CD4-positive, alpha-beta T cell (primary cell): ENCODE measurements around the gene AFF2. TPM values are rescaled to one million over a fixed set of nuclear protein-coding genes. Genes with fewer than 3 reads are reported as not detected.

ENCODE experiments used
- ATAC-seq: fragments of 200-7000 bp; cut with Tn5 transposase; one replicate; pipeline ENCODE4 v1.10.0; 2022; ENCODE audit warnings: mild to moderate bottlenecking; ENCODE audit not compliant: poor library complexity
- CTCF ChIA-PET: fragments of 350-600 bp; sonication (Branson Sonifier 250); formaldehyde crosslinking; loops from one replicate; lab custom pipeline; 2021; ENCODE audit warnings: antibody characterized with exemption, inconsistent platforms; lab: Charles Lee
- POLR2A ChIA-PET: fragments of 350-600 bp; sonication (Branson Sonifier 250); formaldehyde crosslinking; loops from one replicate; lab custom pipeline; 2021; ENCODE audit warnings: antibody characterized with exemption, inconsistent platforms; lab: Charles Lee
- DNase-seq, 14 experiments: peaks; one replicate each; pipeline ENCODE4 v3.0.0-alpha.2; 2013 to 2020; ENCODE audit warnings: mixed read lengths in 2 of 14
- H3K27ac ChIP-seq, 2 donors: one replicate each; pipeline versions ENCODE4 v1.5.1 to v1.7.0; 2013; ENCODE audit warnings: low read length in 2 of 2, low read depth in 1 of 2, mild to moderate bottlenecking in 1 of 2
- H3K27me3 ChIP-seq, 2 experiments: 1 replicate in 1 of 2; 2 replicates in 1 of 2; pipeline versions ENCODE4 v1.6.1 to v1.7.0; 2013; ENCODE audit warnings: low read length in 2 of 2, control low read depth in 1 of 2, mild to moderate bottlenecking in 1 of 2, moderate library complexity in 1 of 2; ENCODE audit not compliant: insufficient read depth in 2 of 2, control insufficient read depth in 1 of 2
- H3K36me3 ChIP-seq: one replicate; pipeline ENCODE4 v1.6.1; 2013; ENCODE audit warnings: low read length, control low read depth; ENCODE audit not compliant: insufficient read depth
- H3K4me1 ChIP-seq: one replicate; pipeline ENCODE4 v1.6.1; 2013; ENCODE audit warnings: low read length, control low read depth; ENCODE audit not compliant: insufficient read depth
- H3K4me3 ChIP-seq: one replicate; pipeline ENCODE4 v1.5.1; 2013; ENCODE audit warnings: mild to moderate bottlenecking, low read length, moderate library complexity
- H3K9me3 ChIP-seq, 2 experiments: 1 replicate in 1 of 2; 2 replicates in 1 of 2; pipeline versions ENCODE4 v1.6.1 to v1.7.0; 2013; ENCODE audit warnings: low read length in 2 of 2, mild to moderate bottlenecking in 2 of 2, control low read depth in 1 of 2, moderate library complexity in 1 of 2; ENCODE audit not compliant: control insufficient read depth in 1 of 2, insufficient read depth in 1 of 2
- H3K27ac Mint-ChIP-seq: one replicate; pipeline ENCODE4 v1.8.0; 2020; ENCODE audit warnings: mixed read lengths
- H3K27me3 Mint-ChIP-seq: one replicate; pipeline ENCODE4 v1.8.0; 2021; ENCODE audit warnings: mixed read lengths
- H3K36me3 Mint-ChIP-seq: one replicate; pipeline ENCODE4 v1.8.0; 2021; ENCODE audit warnings: low read depth, mixed read lengths
- H3K4me1 Mint-ChIP-seq: one replicate; pipeline ENCODE4 v1.8.0; 2021; ENCODE audit warnings: low read depth, mixed read lengths
- H3K4me3 Mint-ChIP-seq: one replicate; pipeline ENCODE4 v1.8.0; 2020; ENCODE audit warnings: mild to moderate bottlenecking, mixed read lengths
- H3K9me3 Mint-ChIP-seq: one replicate; pipeline ENCODE4 v1.8.0; 2020; ENCODE audit warnings: mixed read lengths
- intact Hi-C, 2 experiments: fragments of 100-400 bp; cut with DNase I in 1 of 2; cut with micrococcal nuclease in 1 of 2; formaldehyde crosslinking; loops; one replicate each; pipeline versions ENCODE4 v1.15.1 to v1.9.0; 2023 to 2025; cut with DNase I, micrococcal nuclease
- total RNA-seq, 174 experiments: library from RNA in 2 of 174; stranded (reverse) in 2 of 174; gene quantifications; one replicate each; pipeline ENCODE4 v1.2.3 and lab custom pipeline; 2021 to 2026
- TF ChIP-seq, protein P1 (sequence below): fragments of 200-600 bp; IDR thresholded peaks from one replicate; pipeline ENCODE4 v1.8.0; 2022; ENCODE audit warnings: antibody characterized with exemption, mild to moderate bottlenecking

The AFF2 gene
- total RNA-seq, 2 experiments from 2014 or later = 5.9 to 6.2 TPM

GRCh38 chrX:148466292-148466691 is 34.1 kb upstream of the AFF2 start:
- no peak overlapping the region for H3K4me3 ChIP-seq
- TF ChIP-seq, protein P1, sequence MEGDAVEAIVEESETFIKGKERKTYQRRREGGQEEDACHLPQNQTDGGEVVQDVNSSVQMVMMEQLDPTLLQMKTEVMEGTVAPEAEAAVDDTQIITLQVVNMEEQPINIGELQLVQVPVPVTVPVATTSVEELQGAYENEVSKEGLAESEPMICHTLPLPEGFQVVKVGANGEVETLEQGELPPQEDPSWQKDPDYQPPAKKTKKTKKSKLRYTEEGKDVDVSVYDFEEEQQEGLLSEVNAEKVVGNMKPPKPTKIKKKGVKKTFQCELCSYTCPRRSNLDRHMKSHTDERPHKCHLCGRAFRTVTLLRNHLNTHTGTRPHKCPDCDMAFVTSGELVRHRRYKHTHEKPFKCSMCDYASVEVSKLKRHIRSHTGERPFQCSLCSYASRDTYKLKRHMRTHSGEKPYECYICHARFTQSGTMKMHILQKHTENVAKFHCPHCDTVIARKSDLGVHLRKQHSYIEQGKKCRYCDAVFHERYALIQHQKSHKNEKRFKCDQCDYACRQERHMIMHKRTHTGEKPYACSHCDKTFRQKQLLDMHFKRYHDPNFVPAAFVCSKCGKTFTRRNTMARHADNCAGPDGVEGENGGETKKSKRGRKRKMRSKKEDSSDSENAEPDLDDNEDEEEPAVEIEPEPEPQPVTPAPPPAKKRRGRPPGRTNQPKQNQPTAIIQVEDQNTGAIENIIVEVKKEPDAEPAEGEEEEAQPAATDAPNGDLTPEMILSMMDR = no peak
- POLR2A ChIA-PET = no interaction called here
- peaks cover 23% of the 10 kb centered on the region for H3K4me1 Mint-ChIP-seq
- ATAC-seq = no peak
- H3K36me3 ChIP-seq = no peaks in the 10 kb centered on the region
- H3K36me3 Mint-ChIP-seq = no peaks in the 10 kb centered on the region
- no peak overlapping the region for H3K27ac Mint-ChIP-seq
- no peaks in the 10 kb centered on the region for H3K27me3 Mint-ChIP-seq
- no peaks in the 10 kb centered on the region for H3K4me1 ChIP-seq
- intact Hi-C loops = no loop called here
- no peak overlapping the region for H3K27ac ChIP-seq
- CTCF ChIA-PET = no interaction called here
- no peaks in the 10 kb centered on the region for H3K27me3 ChIP-seq
- no peak for DNase-seq
- no peaks in the 10 kb centered on the region for H3K9me3 Mint-ChIP-seq
- no peaks in the 10 kb centered on the region for H3K9me3 ChIP-seq
- H3K4me3 Mint-ChIP-seq = no peak overlapping the region

- Mint-ChIP-seq H3K27ac (no peak overlapping the region), H3K36me3 (no peaks in the 10 kb centered on the region), H3K27me3 (no peaks in the 10 kb centered on the region), H3K4me1 (peaks cover 15% of the 10 kb centered on the region), H3K4me3 (no peak overlapping the region), H3K9me3 (no peaks in the 10 kb centered on the region)
- H3K4me1 ChIP-seq = no peaks in the 10 kb centered on the region
- ATAC-seq (no peak), DNase-seq (no peak)
- intact Hi-C loops = no loop called here
- ChIA-PET POLR2A (no interaction called here), CTCF (no interaction called here)
- TF ChIP-seq, protein P1 = no peak
- no peaks in the 10 kb centered on the region for H3K9me3 ChIP-seq
- no peaks in the 10 kb centered on the region for H3K27me3 ChIP-seq
- no peak overlapping the region for H3K27ac ChIP-seq
- H3K4me3 ChIP-seq = no peak overlapping the region
- no peaks in the 10 kb centered on the region for H3K36me3 ChIP-seq
Measured at GRCh38 chrX:148470324-148470723, 30.1 kb upstream of the AFF2 start.

GRCh38 chrX:148474030-148474429 is 26.4 kb upstream of the AFF2 start:
- H3K27me3 ChIP-seq = no peaks in the 10 kb centered on the region
- Mint-ChIP-seq H3K4me1 (peaks cover 9% of the 10 kb centered on the region), H3K36me3 (no peaks in the 10 kb centered on the region), H3K27me3 (no peaks in the 10 kb centered on the region), H3K9me3 (no peaks in the 10 kb centered on the region), H3K4me3 (no peak overlapping the region), H3K27ac (no peak overlapping the region)
- no peaks in the 10 kb centered on the region for H3K4me1 ChIP-seq
- no peaks in the 10 kb centered on the region for H3K9me3 ChIP-seq
- H3K36me3 ChIP-seq = no peaks in the 10 kb centered on the region
- TF ChIP-seq, protein P1 = no peak
- no peak for DNase-seq
- POLR2A ChIA-PET = no interaction called here
- no peak overlapping the region for H3K4me3 ChIP-seq
- intact Hi-C loops = no loop called here
- CTCF ChIA-PET = no interaction called here
- no peak overlapping the region for H3K27ac ChIP-seq
- no peak for ATAC-seq
